Ovary (tissue), 3 donors: ENCODE measurements around the gene COL4A3.

Source experiments
- POLR2A ChIP-seq: fragments of 450-650 bp; IDR thresholded peaks from one replicate; pipeline ENCODE4 v1.6.1; 2017; ENCODE audit warnings: antibody characterized with exemption, mild to moderate bottlenecking, moderate library complexity
- TF ChIP-seq, protein P1 (sequence below), 3 donors: fragments of 450-650 bp in 2 of 3; fragments of 200-600 bp in 1 of 3; IDR thresholded peaks; one replicate each; pipeline versions ENCODE4 v1.5.1 to v1.8.0; 2016 to 2022; ENCODE audit warnings: antibody characterized with exemption in 3 of 3, mild to moderate bottlenecking in 1 of 3
- donor health status: DM: no; HTN: no; CAD: no.

DNA sequence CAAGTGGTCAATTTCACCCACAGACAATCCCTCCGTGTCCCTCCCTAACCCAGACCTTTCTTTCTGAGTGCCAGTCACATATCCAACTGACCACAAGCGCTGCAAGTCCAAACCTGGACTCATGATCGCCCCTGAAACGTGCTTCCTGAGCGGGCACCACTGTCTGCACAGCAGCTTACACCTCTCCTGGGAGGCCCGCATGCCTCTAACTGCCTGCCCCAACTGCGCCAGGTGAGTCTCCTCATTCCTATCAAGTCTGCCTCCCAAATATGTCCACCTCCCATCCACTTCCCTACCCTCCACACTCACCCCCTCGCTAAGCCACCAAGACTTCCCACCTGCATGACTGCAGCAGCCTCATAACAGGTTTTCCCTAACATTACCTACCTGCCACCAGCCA, 33.8 kb upstream of the COL4A3 start:
- TF ChIP-seq, protein P1, sequence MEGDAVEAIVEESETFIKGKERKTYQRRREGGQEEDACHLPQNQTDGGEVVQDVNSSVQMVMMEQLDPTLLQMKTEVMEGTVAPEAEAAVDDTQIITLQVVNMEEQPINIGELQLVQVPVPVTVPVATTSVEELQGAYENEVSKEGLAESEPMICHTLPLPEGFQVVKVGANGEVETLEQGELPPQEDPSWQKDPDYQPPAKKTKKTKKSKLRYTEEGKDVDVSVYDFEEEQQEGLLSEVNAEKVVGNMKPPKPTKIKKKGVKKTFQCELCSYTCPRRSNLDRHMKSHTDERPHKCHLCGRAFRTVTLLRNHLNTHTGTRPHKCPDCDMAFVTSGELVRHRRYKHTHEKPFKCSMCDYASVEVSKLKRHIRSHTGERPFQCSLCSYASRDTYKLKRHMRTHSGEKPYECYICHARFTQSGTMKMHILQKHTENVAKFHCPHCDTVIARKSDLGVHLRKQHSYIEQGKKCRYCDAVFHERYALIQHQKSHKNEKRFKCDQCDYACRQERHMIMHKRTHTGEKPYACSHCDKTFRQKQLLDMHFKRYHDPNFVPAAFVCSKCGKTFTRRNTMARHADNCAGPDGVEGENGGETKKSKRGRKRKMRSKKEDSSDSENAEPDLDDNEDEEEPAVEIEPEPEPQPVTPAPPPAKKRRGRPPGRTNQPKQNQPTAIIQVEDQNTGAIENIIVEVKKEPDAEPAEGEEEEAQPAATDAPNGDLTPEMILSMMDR (IDR thresholded peaks at IDR 0.05), result no peak
- TF ChIP-seq POLR2A, result no peak
